HCT116 (cell line): ENCODE measurements around the gene OR1S2. TPM values are rescaled to one million over a fixed set of nuclear protein-coding genes. Genes with fewer than 3 reads are reported as not detected.

Source experiments
- ATAC-seq: fragments of 200-7000 bp; cut with Tn5 transposase; 2 replicates; pipeline ENCODE4 v1.9.1; 2020; ENCODE audit warnings: mild to moderate bottlenecking, moderate library complexity
- BruUV-seq: library from RNA; stranded (reverse); fragments of 400-500 nt; replicated peaks from 2 replicates; lab custom pipeline; 2021; lab: Mats Ljungman, UMichigan
- CTCF ChIA-PET: fragments of 300-600 bp; sonication (Branson Sonifier 250); formaldehyde crosslinking; loops from one replicate; lab custom pipeline; 2021; ENCODE audit warnings: antibody characterized with exemption; lab: Charles Lee
- POLR2A ChIA-PET: fragments of 300-600, 350-600 bp; sonication (Branson Sonifier 250); formaldehyde crosslinking; loops from one replicate; lab custom pipeline; 2021; ENCODE audit warnings: antibody characterized with exemption; lab: Charles Lee
- RAD21 ChIA-PET, 2 experiments: fragments of 300-600 bp; sonication (Branson Sonifier 250); formaldehyde crosslinking; loops; one replicate each; lab custom pipeline; 2023; ENCODE audit warnings: low total read pairs in 2 of 2; ENCODE audit not compliant: uncharacterized antibody in 2 of 2, unreplicated experiment in 2 of 2, low non-redundant PET in 1 of 2; lab: Charles Lee
- DNase-seq: peaks from one replicate; pipeline ENCODE4 v3.0.0-alpha.2; 2010; ENCODE audit warnings: low read depth, low spot score
- H2AFZ ChIP-seq: fragments of 200-600 bp; shearing (Covaris generic), sonication (generic); 2 replicates; pipeline ENCODE4 v1.6.1; 2017; ENCODE audit warnings: low read depth, mixed run types, mixed read lengths, antibody characterized with exemption, low read length; ENCODE audit not compliant: poor library complexity, severe bottlenecking
- H3K27ac ChIP-seq: 2 replicates; pipeline ENCODE4 v1.5.1; 2012; ENCODE audit warnings: low read depth, low read length
- H3K27me3 ChIP-seq: fragments of 200-600 bp; sonication (generic); 2 replicates; pipeline ENCODE4 v1.6.1; 2016; ENCODE audit warnings: mixed run types, low read length, mixed read lengths; ENCODE audit not compliant: insufficient read depth
- H3K36me3 ChIP-seq, 2 experiments: fragments of 200-500 bp in 1 of 2; fragments of 200-600 bp in 1 of 2; sonication (Bioruptor generic) in 1 of 2; sonication (generic) in 1 of 2; 2 replicates each; pipeline versions ENCODE4 v1.5.1 to v1.6.1; 2014 to 2016; ENCODE audit warnings: low read length in 2 of 2, inconsistent platforms in 1 of 2, mixed read lengths in 1 of 2, mixed run types in 1 of 2; ENCODE audit not compliant: insufficient read depth in 2 of 2, control insufficient read depth in 1 of 2
- H3K4me1 ChIP-seq, 2 experiments: fragments of 200-600 bp in 1 of 2; sonication (generic) in 1 of 2; 2 replicates each; pipeline versions ENCODE4 v1.5.1 to v1.6.1; 2012 to 2017; ENCODE audit warnings: low read length in 2 of 2, inconsistent platforms in 1 of 2, mild to moderate bottlenecking in 1 of 2, mixed read lengths in 1 of 2, mixed run types in 1 of 2, moderate library complexity in 1 of 2; ENCODE audit not compliant: insufficient read depth in 2 of 2, control insufficient read depth in 1 of 2
- H3K4me2 ChIP-seq: fragments of 200-600 bp; sonication (generic); 2 replicates; pipeline ENCODE4 v1.6.1; 2017; ENCODE audit warnings: mixed run types, low read length, mixed read lengths
- H3K4me3 ChIP-seq, 2 experiments: fragments of 200-600 bp in 1 of 2; sonication (generic) in 1 of 2; replicated peaks in 1 of 2; 2 replicates each; pipeline ENCODE4 v1.5.1; 2011 to 2016; ENCODE audit warnings: low read length in 2 of 2, control low read depth in 1 of 2, low read depth in 1 of 2, mild to moderate bottlenecking in 1 of 2, mixed read lengths in 1 of 2, mixed run types in 1 of 2
- H3K79me2 ChIP-seq: fragments of 200-600 bp; sonication (generic); 2 replicates; pipeline ENCODE4 v1.6.1; 2017; ENCODE audit warnings: mild to moderate bottlenecking, mixed run types, low read length, moderate library complexity, mixed read lengths; ENCODE audit not compliant: insufficient read depth
- H3K9ac ChIP-seq: fragments of 200-600 bp; sonication (generic); 2 replicates; pipeline ENCODE4 v1.6.1; 2016; ENCODE audit warnings: low read length, mixed read lengths
- H3K9me2 ChIP-seq: fragments of 200-600 bp; sonication (generic), shearing (Covaris generic); 2 replicates; pipeline ENCODE4 v1.6.1; 2017; ENCODE audit warnings: mixed run types, mild to moderate bottlenecking, moderate library complexity; ENCODE audit not compliant: insufficient read depth
- H3K9me3 ChIP-seq, 2 experiments: fragments of 200-500 bp in 1 of 2; fragments of 200-600 bp in 1 of 2; sonication (Bioruptor generic) in 1 of 2; sonication (generic) in 1 of 2; 2 replicates each; pipeline ENCODE4 v1.6.1; 2014 to 2017; ENCODE audit warnings: low read length in 2 of 2, mixed read lengths in 2 of 2, inconsistent platforms in 1 of 2, low read depth in 1 of 2, mild to moderate bottlenecking in 1 of 2, mixed run types in 1 of 2, moderate library complexity in 1 of 2; ENCODE audit not compliant: control insufficient read depth in 1 of 2, insufficient read depth in 1 of 2
- H4K20me1 ChIP-seq: fragments of 200-600 bp; sonication (generic), shearing (Covaris generic); 2 replicates; pipeline ENCODE4 v1.6.1; 2017; ENCODE audit warnings: mixed run types, mild to moderate bottlenecking, moderate library complexity; ENCODE audit not compliant: insufficient read depth
- ATF3 ChIP-seq: IDR thresholded peaks from 2 replicates; pipeline ENCODE4 v1.6.1; 2012
- CBX3 ChIP-seq: IDR thresholded peaks from 2 replicates; pipeline ENCODE4 v1.6.1; 2012; ENCODE audit warnings: low read depth
- CEBPB ChIP-seq: IDR thresholded peaks from 2 replicates; pipeline ENCODE4 v1.6.1; 2012; ENCODE audit warnings: low read depth
- CTCF ChIP-seq, 3 experiments: fragments of 200-600 bp in 1 of 3; sonication (generic) in 1 of 3; IDR thresholded peaks in 2 of 3; conservative IDR thresholded peaks in 1 of 3; 2 replicates each; pipeline ENCODE4 v1.5.1; 2012 to 2017; ENCODE audit warnings: low read depth in 2 of 3, low read length in 2 of 3, antibody characterized with exemption in 1 of 3, borderline replicate concordance in 1 of 3, control low read depth in 1 of 3, mild to moderate bottlenecking in 1 of 3, mixed read lengths in 1 of 3, mixed run types in 1 of 3, moderate library complexity in 1 of 3; ENCODE audit not compliant: insufficient read depth in 1 of 3
- EGR1 ChIP-seq: IDR thresholded peaks from 2 replicates; pipeline ENCODE4 v1.6.1; 2012; ENCODE audit warnings: low read depth
- ELF1 ChIP-seq: IDR thresholded peaks from 2 replicates; pipeline ENCODE4 v1.6.1; 2012; ENCODE audit warnings: low read depth, borderline replicate concordance
- EZH2 ChIP-seq: fragments of 200-600 bp; sonication (generic); IDR thresholded peaks from 2 replicates; pipeline ENCODE4 v1.6.1; 2017; ENCODE audit warnings: antibody characterized with exemption, mixed run types
- EZH2phosphoT487 ChIP-seq: fragments of 200-600 bp; IDR thresholded peaks from 2 replicates; pipeline ENCODE4 v1.6.1; 2018; ENCODE audit warnings: antibody characterized with exemption, borderline replicate concordance
- POLR2A ChIP-seq: IDR thresholded peaks from 2 replicates; pipeline ENCODE4 v1.7.0; 2011; ENCODE audit warnings: borderline replicate concordance; ENCODE audit not compliant: insufficient read depth, insufficient read length; ENCODE audit errors: extremely low read depth
- POLR2AphosphoS5 ChIP-seq: IDR thresholded peaks from 2 replicates; pipeline ENCODE4 v1.6.1; 2011; ENCODE audit warnings: mild to moderate bottlenecking, low read depth, low read length, moderate library complexity
- RAD21 ChIP-seq: IDR thresholded peaks from 2 replicates; pipeline ENCODE4 v1.6.1; 2012; ENCODE audit warnings: low read depth, mild to moderate bottlenecking
- REST ChIP-seq: IDR thresholded peaks from 2 replicates; pipeline ENCODE4 v1.6.1; 2012; ENCODE audit warnings: low read depth
- SIN3A ChIP-seq: IDR thresholded peaks from 2 replicates; pipeline ENCODE4 v1.6.1; 2012; ENCODE audit warnings: low read depth
- SRF ChIP-seq: IDR thresholded peaks from 2 replicates; pipeline ENCODE4 v1.6.1; 2012; ENCODE audit warnings: low read depth
- TCF7L2 ChIP-seq: IDR thresholded peaks from 2 replicates; pipeline ENCODE4 v1.7.0; 2011; ENCODE audit warnings: borderline replicate concordance, inconsistent platforms; ENCODE audit not compliant: insufficient read depth, insufficient read length; ENCODE audit errors: extremely low read depth
- YY1 ChIP-seq: IDR thresholded peaks from 2 replicates; pipeline ENCODE4 v1.6.1; 2011; ENCODE audit warnings: low read length, low read depth, moderate library complexity, mild to moderate bottlenecking; ENCODE audit not compliant: insufficient replicate concordance; ENCODE audit errors: extremely low read depth
- ZFX ChIP-seq: fragments of 450-650 bp; IDR thresholded peaks from 2 replicates; pipeline ENCODE4 v1.6.1; 2017
- ZNF274 ChIP-seq: fragments of 200-500 bp; sonication (Bioruptor generic); IDR thresholded peaks from 2 replicates; pipeline ENCODE4 v1.6.1; 2014; ENCODE audit warnings: mild to moderate bottlenecking, low read depth, low read length, inconsistent platforms
- intact Hi-C: fragments of 100-400 bp; cut with micrococcal nuclease; formaldehyde crosslinking; loops from 2 replicates; pipeline ENCODE4 v1.10.0; 2022
- total RNA-seq: library from RNA; stranded (reverse); gene quantifications from one replicate; pipeline ENCODE4 v1.2.1, GENCODE V29; 2021; ENCODE audit not compliant: unreplicated experiment

The OR1S2 gene
- total RNA-seq, 1 experiment from 2014 or later = not detected

- intact Hi-C loops = no loop called here
- RAD21 ChIA-PET = no interaction called here
- no peak overlapping the region for H3K4me3 ChIP-seq
- ATAC-seq (no peak), DNase-seq (no peak)
- H3K79me2 ChIP-seq = no peaks in the 10 kb centered on the region
- no peak overlapping the region for H3K27ac ChIP-seq
- no peaks in the 10 kb centered on the region for H3K36me3 ChIP-seq
- POLR2A ChIA-PET = no interaction called here
- H3K9ac ChIP-seq = no peak overlapping the region
- CTCF ChIA-PET = no interaction called here
- H3K4me2 ChIP-seq = no peak overlapping the region
- H3K9me3 ChIP-seq = no peaks in the 10 kb centered on the region
- H4K20me1 ChIP-seq = no peaks in the 10 kb centered on the region
- no peak overlapping the region for H2AFZ ChIP-seq
- no TSS peak for BruUV-seq
- TF ChIP-seq CTCF (IDR thresholded peaks at IDR 0.05 in 2 of 3, conservative IDR thresholded peaks at IDR 0.05 in 1 of 3; ENCODE audit: borderline replicate concordance in 1 of 3, insufficient read depth in 1 of 3, low read depth in 2 of 3, low read length in 2 of 3) = no peak
- TF ChIP-seq ZNF274 = no peak
- TF ChIP-seq EGR1 = no peak
- TF ChIP-seq EZH2phosphoT487 = no peak
- no peak for TF ChIP-seq YY1
- TF ChIP-seq CEBPB = no peak
- no peak for TF ChIP-seq CBX3
- no peak for TF ChIP-seq RAD21
- no peak for TF ChIP-seq SRF
- TF ChIP-seq ZFX = no peak
- no peak for TF ChIP-seq POLR2AphosphoS5
- no peak for TF ChIP-seq SIN3A
- TF ChIP-seq REST = no peak
- TF ChIP-seq ELF1 = no peak
- no peak for TF ChIP-seq POLR2A
- no peak for TF ChIP-seq ATF3
- TF ChIP-seq TCF7L2 = no peak
- no peak for TF ChIP-seq EZH2
- no peaks in the 10 kb centered on the region for H3K4me1 ChIP-seq
- H3K9me2 ChIP-seq = no peaks in the 10 kb centered on the region
- H3K27me3 ChIP-seq = no peaks in the 10 kb centered on the region
Observed at GRCh38 chr11:58199271-58199670, 4.7 kb downstream of the OR1S2 start.
